GM19043 (cell line): ENCODE results near the gene AREL1.

Experiments used
- ATAC-seq: cut with Tn5 transposase; IDR thresholded peaks from one replicate; pipeline ENCODE4 v1.9.1; 2021; ENCODE audit warnings: low read depth; ENCODE audit not compliant: unreplicated experiment

The AREL1 gene

DNA sequence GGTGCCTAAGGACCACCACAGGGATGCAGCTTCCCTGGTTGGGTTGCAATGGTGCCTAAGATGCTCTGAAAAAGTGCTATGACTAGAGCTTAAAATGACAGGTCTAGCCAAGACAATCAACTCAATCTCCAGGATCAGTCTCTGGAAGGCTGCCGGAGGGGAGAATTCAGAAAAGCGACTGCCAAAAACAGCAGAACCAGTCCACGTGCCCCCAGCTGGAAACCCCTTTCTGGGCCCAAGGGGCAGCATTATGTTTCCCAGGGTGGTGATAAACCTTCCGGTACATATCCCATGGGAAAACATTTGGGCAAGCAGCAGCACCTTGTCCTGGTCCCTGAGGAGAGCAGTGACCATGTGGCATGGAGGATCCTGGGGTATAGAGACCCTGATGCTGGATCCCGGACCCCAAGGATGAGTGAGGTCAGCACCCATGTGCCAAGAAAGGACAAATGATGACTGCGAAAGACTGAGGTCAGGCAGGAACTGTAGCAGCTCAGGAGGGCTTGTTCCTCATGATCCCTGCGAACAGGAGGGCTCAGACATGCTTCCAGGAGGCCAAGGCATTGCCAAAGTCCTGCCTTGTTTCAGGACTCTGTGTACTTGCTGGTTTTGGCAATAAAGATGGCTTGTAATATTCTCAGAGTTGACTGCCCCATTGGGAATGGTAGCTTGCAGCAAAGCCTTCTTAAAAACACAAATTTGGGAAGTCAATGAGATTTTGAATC is 51.0 kb downstream of the AREL1 start:
- no peak for ATAC-seq

DNA sequence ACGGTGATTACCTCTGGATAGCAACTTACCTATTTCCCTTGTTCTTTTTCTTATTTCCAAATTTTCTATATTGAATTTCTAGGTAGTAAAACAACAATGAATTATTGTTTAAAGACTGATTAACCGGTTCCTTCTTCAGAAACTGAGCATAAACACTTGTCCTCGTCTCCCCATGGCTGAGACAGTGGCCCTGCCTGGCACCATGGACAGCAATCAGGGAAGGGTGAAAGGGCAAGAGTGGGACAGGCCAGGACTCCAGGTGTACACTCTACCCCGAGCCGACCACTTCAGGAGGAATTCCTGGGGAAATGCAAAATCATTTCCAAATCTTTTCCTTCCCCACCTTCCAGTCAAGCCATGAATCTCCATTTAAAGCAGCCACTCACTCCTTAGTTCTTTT is 52.0 kb downstream of the AREL1 start:
- ATAC-seq, result no peak

DNA sequence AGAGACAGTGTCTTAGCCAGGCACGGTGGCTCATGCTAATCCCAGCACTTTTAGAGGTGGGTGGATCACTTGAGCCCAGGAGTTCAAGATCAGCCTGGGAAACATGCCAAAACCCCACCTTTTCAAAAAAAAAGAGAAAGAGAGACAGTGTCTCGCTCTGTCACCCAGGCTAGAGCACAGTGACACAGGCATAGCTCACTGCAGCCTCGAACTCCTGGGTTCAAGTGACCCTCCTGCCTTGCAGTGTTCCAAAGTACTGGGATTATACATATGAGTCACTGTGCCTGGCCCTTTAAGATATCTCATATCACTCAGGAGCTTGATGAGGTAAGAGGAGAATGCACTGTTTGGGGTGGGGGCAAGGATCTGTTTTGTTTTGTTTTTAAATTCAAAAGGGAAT is 52.7 kb downstream of the AREL1 start:
- ATAC-seq, result no peak

DNA sequence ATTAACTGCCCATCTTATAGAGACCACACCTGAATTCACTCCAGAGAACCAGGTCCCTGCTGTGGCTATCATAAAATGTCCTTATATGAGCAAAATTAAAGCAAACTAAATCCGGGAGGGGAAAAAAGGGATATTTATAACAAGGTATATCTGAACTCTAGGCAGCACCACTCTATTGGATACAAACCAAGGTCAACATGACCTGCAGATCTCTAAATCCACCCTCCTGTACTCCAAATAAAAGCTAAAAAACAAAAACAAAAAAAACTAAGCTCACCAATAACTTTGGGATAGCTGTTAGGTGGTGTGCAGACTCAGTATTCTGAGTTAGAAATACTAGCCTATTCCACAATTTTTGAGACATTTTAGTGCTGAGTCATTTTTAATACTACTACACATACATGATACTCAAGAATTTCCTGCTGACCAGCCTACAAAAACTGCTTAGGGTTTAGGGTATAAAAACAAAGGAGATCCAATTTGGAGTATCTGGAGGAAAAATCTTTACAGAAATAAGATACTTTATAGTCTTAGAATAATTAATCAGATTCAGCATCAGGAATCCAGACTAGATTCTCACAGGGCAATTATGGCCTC is 54.2 kb downstream of the AREL1 start:
- ATAC-seq, result no peak

DNA sequence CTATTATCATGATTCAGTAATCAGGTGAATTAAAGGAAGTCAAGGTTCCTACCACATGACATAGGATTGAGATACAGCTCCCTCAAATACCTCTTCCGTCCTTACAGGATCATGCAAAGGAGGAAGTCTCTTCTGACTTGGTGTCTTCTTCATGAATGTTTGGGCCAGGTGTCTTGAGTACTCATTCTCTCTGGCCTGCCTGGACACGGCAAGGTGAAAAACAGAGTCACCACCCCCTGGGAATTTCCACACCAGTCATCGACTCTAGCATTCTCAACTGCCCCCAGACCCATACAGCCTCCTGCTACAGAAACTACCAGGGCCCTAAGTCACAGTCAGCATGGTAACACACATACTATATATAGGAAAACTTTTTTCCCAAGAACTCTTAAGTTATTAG is 55.9 kb downstream of the AREL1 start:
- ATAC-seq, result no peak

DNA sequence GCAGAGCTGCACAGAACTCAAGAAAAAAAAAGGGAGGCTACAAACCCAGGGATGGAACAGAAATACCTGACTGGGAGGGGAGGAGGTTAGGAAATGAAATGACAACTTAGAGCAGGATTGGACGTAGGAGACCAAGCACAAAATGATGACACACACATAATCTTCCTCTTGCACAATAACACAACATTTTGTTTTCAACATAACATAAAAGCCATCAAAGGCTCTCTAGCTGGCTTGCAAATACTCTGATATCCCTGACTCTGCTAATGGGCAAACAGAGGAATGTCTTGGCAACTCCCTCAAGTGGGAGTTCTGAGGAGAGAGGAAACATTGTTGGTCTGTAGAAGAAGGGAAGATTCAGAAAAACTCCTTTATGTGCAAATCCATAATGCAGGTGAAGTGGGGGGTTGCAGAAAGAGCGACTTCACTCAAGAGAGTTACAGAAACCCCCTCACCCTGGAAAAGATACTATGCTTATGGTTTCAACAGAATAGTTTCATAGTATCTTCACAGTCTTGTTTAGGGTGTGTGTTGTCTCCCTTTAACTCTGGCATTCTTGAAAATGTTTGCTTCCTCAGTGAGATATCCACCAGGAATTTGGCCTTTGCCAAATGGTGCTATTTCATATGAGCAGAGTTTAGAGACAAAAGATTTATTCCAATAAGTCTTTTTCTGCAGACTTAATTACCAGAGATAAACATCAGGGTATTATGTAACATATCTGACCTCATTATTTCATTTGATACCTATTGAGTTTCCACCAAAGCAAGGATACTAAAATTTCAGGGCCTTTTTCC is 57.1 kb downstream of the AREL1 start:
- no peak for ATAC-seq

DNA sequence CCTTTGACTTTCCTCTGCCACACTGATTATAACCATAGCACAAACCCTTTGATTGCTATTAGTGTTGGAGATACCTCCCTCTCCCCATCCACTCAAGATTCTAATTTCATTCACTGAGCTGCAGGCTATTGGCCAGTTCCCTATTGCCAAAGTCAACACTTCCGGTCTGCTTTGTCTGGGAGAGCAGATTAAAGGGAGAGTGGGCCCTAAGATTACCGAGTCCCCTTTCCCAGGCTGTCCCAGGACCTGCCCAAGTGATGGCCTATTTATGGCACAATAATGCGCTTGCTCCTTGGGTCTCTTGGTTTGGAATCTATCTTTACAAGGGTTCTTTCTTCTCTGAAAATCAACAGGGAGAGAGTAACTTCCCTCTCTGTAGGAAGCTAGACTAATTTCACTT is 57.9 kb downstream of the AREL1 start:
- no peak for ATAC-seq

DNA sequence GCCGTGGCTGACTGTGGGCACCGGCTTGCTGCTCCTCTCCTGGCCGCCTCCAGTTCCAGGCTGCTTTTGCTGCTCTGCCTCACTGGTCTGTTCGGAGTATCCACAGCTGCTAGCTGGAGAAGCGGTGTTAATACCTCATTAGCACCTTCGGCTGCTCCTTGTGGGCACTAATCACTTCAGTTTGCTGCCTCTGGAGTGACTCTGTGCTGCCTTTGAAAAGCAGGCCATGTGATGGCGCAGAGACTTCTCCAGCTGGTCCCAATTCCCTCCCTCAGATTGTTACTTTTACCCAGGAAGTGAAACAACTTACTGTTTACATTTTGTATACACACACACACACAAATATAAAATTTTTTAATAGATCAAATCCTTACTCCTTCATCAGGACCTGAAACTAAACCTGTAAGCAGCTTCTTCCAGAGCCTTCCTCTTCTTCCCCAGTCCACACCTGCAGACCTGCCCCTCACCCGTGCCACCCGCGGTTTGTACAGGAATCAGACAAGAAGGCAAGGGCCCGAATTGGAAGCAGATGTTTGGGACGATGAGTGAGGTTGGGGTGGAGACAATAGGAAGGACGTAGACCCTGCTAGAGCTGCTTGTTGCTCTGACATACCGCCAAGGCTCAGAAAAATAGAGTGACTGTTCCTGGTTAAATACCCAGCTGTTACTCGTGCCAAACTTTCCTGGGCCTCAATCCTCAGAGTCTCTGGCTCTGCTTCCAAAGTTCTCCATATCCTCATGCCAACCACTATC is 59.3 kb downstream of the AREL1 start:
- ATAC-seq, result no peak

DNA sequence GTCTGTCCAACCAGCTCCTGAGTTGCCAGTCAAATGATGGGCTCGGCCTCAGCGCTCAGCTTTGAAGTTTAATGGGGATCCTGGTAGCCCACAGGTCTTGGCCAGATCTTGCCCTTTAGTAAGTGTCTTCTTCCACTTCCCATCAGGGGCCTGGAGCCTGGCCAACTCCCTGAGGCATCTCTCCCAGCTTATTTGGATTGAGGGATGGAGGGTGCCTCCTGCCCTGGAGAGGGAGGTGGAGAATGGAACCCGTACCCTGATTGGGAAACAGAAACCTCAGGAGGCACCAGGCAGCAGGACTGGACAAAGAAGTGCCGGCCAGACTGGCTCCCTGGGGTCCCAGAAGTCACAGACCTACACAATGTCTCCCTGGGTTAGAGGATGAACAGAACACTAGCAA is 60.3 kb downstream of the AREL1 start:
- ATAC-seq, result no peak

DNA sequence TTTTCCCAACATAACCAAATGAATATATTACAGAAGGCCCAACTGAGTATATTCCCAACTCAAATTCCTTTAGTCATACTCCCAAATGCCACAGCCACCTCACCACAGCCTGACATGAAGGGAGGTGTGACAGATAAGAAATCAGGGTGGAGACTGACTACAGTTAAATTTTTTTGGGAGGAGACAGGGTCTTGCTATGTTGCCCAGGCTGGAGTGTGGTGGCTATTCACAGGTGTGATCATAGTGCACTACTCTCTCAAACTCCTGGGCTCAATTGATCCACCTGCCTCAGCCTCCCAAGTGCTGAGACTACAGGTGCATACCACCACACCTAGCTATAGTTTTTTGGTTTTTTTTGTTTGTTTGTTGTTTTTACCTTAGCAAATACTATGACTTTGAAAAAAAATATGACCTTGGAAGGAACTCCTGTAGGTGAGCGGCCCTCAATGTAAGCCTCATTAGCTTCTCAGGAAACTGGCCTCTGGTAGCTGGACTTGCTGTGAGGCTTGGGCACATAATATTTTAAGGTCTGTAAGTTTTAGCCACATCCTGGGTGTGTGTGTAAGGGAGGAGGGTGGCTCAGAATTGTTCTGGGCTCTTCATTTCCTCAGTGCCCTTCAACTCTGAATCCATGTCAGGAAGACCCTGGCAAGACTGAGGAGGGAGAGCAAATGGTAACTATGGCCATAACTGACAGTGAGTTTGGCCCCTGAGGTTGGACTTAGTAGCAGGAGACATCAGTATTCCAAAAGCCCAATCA is 61.8 kb downstream of the AREL1 start:
- ATAC-seq, result no peak

DNA sequence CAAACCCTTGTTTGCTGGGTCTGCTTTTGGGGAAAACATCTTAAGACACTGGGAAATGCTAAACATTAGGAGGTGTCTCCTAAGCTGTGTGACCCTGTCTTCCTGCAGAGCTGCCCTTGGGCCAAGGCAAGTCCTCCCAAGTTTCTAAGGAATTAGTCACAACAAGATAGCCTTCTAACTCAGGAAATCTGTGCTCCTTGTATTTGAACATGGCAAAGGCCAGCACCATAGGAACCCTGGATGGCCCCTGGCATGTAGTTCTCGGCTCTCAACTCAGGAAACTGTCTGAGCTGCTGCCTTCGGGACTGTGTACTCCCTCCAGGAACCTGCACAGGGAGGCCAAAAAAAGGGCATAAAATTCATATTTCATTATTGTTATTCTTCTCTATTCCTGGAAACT is 63.2 kb downstream of the AREL1 start:
- ATAC-seq, result no peak

DNA sequence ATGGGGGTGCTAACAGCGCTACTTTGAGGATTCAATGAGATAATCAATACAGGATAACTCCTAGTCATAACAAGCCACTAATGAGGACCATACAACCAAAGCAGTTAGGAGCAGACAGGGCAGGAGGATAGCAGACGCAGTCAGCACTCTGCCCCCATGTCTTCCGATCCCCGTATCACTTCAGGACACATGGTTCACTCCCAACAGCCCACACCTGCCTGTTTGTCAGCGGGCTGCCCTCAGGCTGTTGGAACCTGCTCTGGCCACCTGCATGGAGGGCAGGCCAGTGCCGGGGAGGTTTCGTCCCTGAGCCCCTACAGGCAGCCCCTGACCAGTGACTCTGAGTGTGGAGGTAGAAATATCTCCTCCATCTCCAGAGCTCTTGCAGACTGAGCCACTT is 63.7 kb downstream of the AREL1 start:
- no peak for ATAC-seq

DNA sequence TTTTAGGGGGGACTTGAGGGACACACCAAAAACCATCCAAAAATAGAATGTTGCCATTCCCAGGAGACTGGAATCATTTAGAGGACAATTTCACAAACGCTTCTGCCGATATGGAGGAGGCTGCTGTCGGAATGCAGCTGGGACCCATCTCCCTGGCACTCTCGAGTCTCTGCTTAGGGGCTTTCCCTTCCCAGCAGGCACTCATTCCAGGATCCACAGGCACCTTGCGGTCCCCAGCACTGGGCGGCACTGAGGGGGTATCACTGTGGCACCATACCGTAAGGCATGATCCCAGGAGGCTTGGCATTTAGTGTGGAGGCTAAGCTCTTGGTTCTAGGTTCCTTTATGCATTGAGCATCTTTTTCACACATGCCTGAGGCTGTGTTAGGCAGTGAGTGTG is 64.3 kb downstream of the AREL1 start:
- no peak for ATAC-seq

DNA sequence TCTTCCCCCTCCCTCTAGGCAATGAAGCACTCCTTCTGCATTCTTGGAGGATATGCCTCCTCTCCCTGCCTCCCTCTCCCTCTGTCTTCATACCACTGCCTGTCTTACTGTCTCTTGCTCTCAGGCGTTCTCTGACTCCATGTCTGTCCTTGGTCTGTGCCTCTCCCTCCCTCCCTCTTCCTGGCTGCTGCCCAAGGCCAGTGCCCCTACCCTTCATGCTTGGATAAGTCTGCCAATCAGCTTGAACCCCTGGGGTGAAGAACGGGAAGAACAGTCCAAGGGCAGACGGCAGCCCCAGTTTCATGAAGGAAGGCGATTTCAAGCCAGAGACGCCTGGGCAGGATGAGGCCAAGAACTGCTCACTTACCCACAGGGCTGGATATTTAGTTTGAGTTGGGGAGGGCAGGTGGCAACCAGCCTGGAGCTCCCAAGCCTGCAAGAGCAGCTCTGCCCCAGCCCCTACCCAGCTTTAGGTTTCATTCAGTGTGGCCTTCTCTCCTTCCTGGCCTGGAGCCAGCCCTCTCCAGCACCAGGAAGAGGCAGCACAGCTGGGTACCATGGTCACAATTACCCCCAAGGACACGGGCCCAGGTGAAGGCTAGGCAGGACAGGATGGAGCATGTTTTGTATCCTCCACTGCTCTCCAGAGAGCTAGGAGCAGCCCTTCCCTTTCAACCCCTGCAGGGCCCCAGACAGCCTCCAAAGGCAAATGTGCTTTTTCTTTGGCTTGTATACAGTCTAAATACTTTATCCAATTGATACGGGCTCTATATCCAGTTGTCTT is 65.0 kb downstream of the AREL1 start:
- no peak for ATAC-seq

DNA sequence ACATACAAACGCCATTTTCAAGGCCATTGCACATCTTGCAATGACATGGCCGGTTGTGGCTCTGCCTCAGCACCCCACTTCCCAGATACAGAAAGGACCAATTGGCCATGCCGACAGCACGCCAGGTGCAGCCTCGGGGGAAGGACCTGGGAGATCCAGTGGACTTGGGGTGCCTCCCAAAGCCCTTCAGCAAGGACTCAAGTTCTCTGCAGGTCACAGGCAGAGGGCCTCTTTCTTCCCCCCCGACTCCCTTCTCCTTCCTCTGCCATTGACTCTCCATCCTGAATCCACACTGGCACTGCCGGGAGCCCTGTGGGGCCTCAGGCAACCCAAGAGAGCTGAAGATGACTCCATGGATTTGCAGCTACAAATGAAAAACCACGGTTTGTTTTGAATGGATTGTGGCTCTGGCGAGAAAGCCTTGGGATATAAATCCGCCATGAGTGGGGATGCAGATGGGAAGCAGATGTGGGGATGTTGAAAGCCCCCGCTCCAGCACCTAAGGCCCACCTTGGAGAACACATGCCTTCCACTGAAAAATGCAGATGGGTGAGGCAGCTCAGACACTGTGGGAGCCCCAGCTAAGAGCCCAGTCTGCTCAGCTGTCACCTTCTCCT is 65.7 kb downstream of the AREL1 start:
- ATAC-seq, result no peak

DNA sequence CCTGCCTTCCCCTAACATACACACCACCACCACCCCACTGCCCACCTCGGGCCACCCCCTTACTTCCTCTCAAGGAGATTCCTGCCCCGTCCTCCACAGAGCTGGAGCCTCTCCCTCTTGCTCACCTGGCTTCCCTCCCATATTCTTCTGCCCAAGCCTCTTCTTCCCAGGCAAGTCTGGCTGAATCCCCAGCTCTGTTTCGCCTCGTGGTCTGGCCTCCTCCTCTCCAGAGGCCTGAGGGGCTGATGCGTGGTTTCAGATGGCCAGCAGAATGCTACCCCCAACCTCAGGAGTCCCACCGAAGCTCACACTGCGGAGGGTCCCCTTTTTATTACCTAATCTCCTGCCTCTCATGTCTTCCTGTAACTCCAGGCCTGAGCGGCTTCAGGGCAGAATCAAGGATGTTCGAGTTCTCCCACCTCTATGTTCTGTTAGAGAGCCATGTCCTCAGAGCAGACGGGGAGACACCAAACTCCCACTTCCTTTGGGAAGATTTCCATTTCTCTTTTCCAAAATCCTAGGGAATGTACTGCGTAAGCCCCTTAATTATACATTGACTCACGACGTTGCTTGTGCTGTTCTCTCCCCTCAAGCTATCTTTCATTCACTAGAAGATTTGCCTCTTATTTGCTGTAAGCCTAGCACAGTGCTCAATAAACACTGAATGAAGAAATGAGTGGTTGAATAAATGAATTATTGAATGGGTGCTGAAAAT is 67.0 kb downstream of the AREL1 start:
- no peak for ATAC-seq

DNA sequence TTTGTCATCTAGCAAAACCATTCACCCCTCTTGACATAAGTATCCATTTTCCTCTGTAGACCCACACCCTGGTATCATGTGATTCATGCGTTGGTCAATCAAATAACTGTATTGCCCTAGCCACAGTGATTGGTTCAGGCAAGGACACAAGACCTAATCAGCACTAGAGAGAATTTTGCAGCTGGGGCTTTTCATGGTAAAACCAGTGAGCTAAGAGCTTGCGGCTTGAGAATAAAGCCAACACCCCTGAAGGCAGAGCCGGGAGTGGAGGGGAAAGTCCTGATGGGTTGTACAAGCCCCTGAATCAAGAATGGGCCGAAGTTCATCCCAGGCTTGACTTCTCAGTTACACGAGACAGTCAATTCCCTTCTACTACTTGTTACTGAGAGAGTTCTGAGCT is 67.6 kb downstream of the AREL1 start:
- ATAC-seq, result no peak

DNA sequence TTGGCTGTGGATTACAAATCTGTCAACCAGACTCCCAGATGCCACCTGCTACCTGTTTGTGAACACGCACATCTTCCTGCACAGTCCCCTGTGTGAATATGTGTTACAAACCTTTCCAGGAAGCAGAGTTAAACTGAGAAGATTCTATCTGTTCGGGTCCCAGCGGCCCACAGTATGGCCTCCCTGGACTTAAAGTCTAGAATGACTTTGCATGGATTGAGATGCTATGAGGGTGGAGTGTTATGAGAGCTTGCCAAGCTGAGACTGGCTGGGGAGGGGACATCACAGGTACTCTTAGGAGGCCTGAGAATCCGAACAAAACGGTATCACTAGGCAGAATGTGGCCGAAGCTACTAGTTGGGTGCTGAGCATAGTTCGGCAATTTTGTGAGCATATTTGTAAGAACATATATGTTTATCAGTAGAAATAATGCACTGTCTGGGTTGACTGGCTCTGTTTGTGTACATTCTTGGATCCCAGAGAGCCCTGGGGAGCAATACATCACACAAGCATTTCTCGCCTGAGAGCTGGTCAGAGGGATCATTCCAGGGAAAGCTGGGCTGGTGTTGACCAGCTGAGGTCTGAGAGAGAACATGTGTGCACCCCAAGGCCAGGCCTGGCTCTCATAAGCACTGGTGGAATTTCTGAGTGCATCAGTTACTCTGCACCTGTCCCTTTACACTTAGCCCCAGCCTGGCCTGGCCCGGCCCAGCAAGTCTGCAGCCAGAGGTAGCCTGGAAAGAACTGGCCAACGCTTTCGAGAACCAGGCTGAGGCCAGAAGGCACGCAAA is 71.1 kb downstream of the AREL1 start:
- no peak for ATAC-seq
